Stimulated activated CD4-positive, alpha-beta T cell treated with anti-CD3 and anti-CD28 coated beads, Interleukin-1b, Interleukin-23, amount 100 ng/mL, for 1 hour (primary cell): Measurements from ENCODE around the gene ANKRD53.
"Not testable (repeated sequence)": the region's sequence is repeated elsewhere in the genome, so short reads cannot be mapped to it uniquely, and the experiment has no call there.

Experiments
- DNase-seq, 2 donors: peaks; one replicate each; pipeline ENCODE4 v3.0.0-alpha.2; 2020; ENCODE audit warnings: low read depth in 2 of 2

Gene ANKRD53

GRCh38 chr2:71011786-71012185 is 33.4 kb downstream of the ANKRD53 start:
- DNase-seq: not testable (repeated sequence)

GRCh38 chr2:71018625-71019024 is 40.2 kb downstream of the ANKRD53 start:
- no peak for DNase-seq

GRCh38 chr2:71019989-71020388 is 41.6 kb downstream of the ANKRD53 start:
- DNase-seq: not testable (repeated sequence)

- not testable (repeated sequence) for DNase-seq
Measured at GRCh38 chr2:71021394-71021793, 43.0 kb downstream of the ANKRD53 start.

GRCh38 chr2:71023553-71024243 is 45.3 kb downstream of the ANKRD53 start:
- DNase-seq: peak; percentile 18 to 34
